Measurements from ENCODE around the gene SLC12A7. TPM values are rescaled to one million over a fixed set of nuclear protein-coding genes. Genes with fewer than 3 reads are reported as not detected.

SLC12A7 gene
- total RNA-seq, 2 donors from 2014 or later = 18.4 to 34.6 TPM

- no peaks in the 10 kb centered on the region for H3K9me3 ChIP-seq
- H3K27ac ChIP-seq = no peak overlapping the region
- H3K4me3 ChIP-seq = no peak overlapping the region
- DNase-seq (ENCODE audit: low spot score) (no peak), ATAC-seq (ENCODE audit: insufficient number of reproducible peaks, low FRiP score, low read depth) (no peak)
- H3K36me3 ChIP-seq = no peaks in the 10 kb centered on the region
- H3K4me1 ChIP-seq (ENCODE audit: control insufficient read depth in 1 of 2, low read depth in 2 of 2) = no peaks in the 10 kb centered on the region
- H3K27me3 ChIP-seq (replicated peaks; ENCODE audit: insufficient read depth) = no peaks in the 10 kb centered on the region
- TF ChIP-seq CTCF (IDR thresholded peaks at IDR 0.05) = no peak
Observed at GRCh38 chr5:1144089-1144488, 32.2 kb upstream of the SLC12A7 start.

GRCh38 chr5:1143670-1143951 is 31.7 kb upstream of the SLC12A7 start:
- no peak for DNase-seq (ENCODE audit: low spot score)
- no peaks in the 10 kb centered on the region for H3K27me3 ChIP-seq (replicated peaks; ENCODE audit: insufficient read depth)
- H3K36me3 ChIP-seq = no peaks in the 10 kb centered on the region
- no peak overlapping the region for H3K27ac ChIP-seq
- TF ChIP-seq CTCF (IDR thresholded peaks at IDR 0.05) = no peak
- H3K4me1 ChIP-seq (ENCODE audit: control insufficient read depth in 1 of 2, low read depth in 2 of 2) = no peaks in the 10 kb centered on the region
- H3K9me3 ChIP-seq = no peaks in the 10 kb centered on the region
- no peak for ATAC-seq (ENCODE audit: insufficient number of reproducible peaks, low FRiP score, low read depth)
- H3K4me3 ChIP-seq = no peak overlapping the region

- Histone ChIP-seq H3K27me3 (replicated peaks; ENCODE audit: insufficient read depth) (no peaks in the 10 kb centered on the region), H3K4me1 (ENCODE audit: control insufficient read depth in 1 of 2, low read depth in 2 of 2) (no peaks in the 10 kb centered on the region), H3K27ac (no peak overlapping the region), H3K36me3 (no peaks in the 10 kb centered on the region), H3K4me3 (no peak overlapping the region), H3K9me3 (no peaks in the 10 kb centered on the region)
- no peak for ATAC-seq (ENCODE audit: insufficient number of reproducible peaks, low FRiP score, low read depth)
- no peak for DNase-seq (ENCODE audit: low spot score)
- TF ChIP-seq CTCF (IDR thresholded peaks at IDR 0.05) = no peak
Observed at GRCh38 chr5:1142886-1143669, 31.2 kb upstream of the SLC12A7 start.

GRCh38 chr5:1141834-1142233 is 30.0 kb upstream of the SLC12A7 start:
- Histone ChIP-seq H3K9me3 (no peaks in the 10 kb centered on the region), H3K4me1 (ENCODE audit: control insufficient read depth in 1 of 2, low read depth in 2 of 2) (no peaks in the 10 kb centered on the region), H3K27me3 (replicated peaks; ENCODE audit: insufficient read depth) (no peaks in the 10 kb centered on the region), H3K36me3 (no peaks in the 10 kb centered on the region), H3K4me3 (no peak overlapping the region), H3K27ac (no peak overlapping the region)
- no peak for TF ChIP-seq CTCF (IDR thresholded peaks at IDR 0.05)
- no peak for DNase-seq (ENCODE audit: low spot score)
- no peak for ATAC-seq (ENCODE audit: insufficient number of reproducible peaks, low FRiP score, low read depth)

- no peak for DNase-seq (ENCODE audit: low spot score)
- H3K4me1 ChIP-seq (ENCODE audit: control insufficient read depth in 1 of 2, low read depth in 2 of 2) = no peaks in the 10 kb centered on the region
Observed at GRCh38 chr5:1140818-1141189, 28.9 kb upstream of the SLC12A7 start.

More at GRCh38 chr5:1140818-1141189, 28.9 kb upstream of the SLC12A7 start:
- no peaks in the 10 kb centered on the region for H3K9me3 ChIP-seq
- no peak overlapping the region for H3K27ac ChIP-seq
- no peak overlapping the region for H3K4me3 ChIP-seq
- H3K36me3 ChIP-seq = no peaks in the 10 kb centered on the region
- no peaks in the 10 kb centered on the region for H3K27me3 ChIP-seq (replicated peaks; ENCODE audit: insufficient read depth)
- ATAC-seq (ENCODE audit: insufficient number of reproducible peaks, low FRiP score, low read depth) = no peak
- no peak for TF ChIP-seq CTCF (IDR thresholded peaks at IDR 0.05)
